IMR-90 (cell line): ENCODE data around the gene IGFBP7. TPM values are rescaled to one million over a fixed set of nuclear protein-coding genes. Genes with fewer than 3 reads are reported as not detected.

ENCODE experiments used
- ATAC-seq: fragments of 200-7000 bp; cut with Tn5 transposase; 2 replicates; pipeline ENCODE4 v1.9.1; 2020; ENCODE audit warnings: low read depth, mild to moderate bottlenecking, moderate library complexity
- BruUV-seq: library from RNA; stranded (reverse); fragments of 400-500 nt; replicated peaks from 2 replicates; lab custom pipeline; 2021; lab: Mats Ljungman, UMichigan
- CTCF ChIA-PET: fragments of 300-600 bp; formaldehyde crosslinking; extraction: SDS; loops from one replicate; lab custom pipeline; 2021; ENCODE audit warnings: antibody characterized with exemption; lab: Yijun Ruan, JAX
- POLR2A ChIA-PET: fragments of 300-600 bp; sonication (Branson Sonifier 250); formaldehyde crosslinking; loops from one replicate; lab custom pipeline; 2022; ENCODE audit warnings: antibody characterized with exemption; ENCODE audit not compliant: unreplicated experiment; lab: Charles Lee
- DNase-seq: peaks from one replicate; pipeline ENCODE4 v3.0.0; 2013
- H2AFZ ChIP-seq: replicated peaks from 2 replicates; pipeline ENCODE3; 2013; ENCODE audit warnings: low read length, mild to moderate bottlenecking; ENCODE audit not compliant: poor library complexity
- H2AK5ac ChIP-seq: 2 replicates; pipeline ENCODE4 v1.6.1; 2013; ENCODE audit warnings: low read depth, low read length, inconsistent platforms
- H2AK9ac ChIP-seq: replicated peaks from 2 replicates; pipeline ENCODE3; 2013; ENCODE audit warnings: mild to moderate bottlenecking, low read depth, low read length, moderate library complexity; ENCODE audit not compliant: poor library complexity
- H2BK120ac ChIP-seq: 2 replicates; pipeline ENCODE4 v1.6.1; 2013; ENCODE audit warnings: low read depth, low read length, inconsistent platforms
- H2BK15ac ChIP-seq: 3 replicates; pipeline ENCODE4 v1.6.1; 2013; ENCODE audit warnings: low read depth, low read length, inconsistent platforms
- H2BK20ac ChIP-seq: 2 replicates; pipeline ENCODE4 v1.6.1; 2013; ENCODE audit warnings: low read depth, mild to moderate bottlenecking, inconsistent platforms, low read length, moderate library complexity
- H2BK5ac ChIP-seq: 2 replicates; pipeline ENCODE4 v1.6.1; 2013; ENCODE audit warnings: mild to moderate bottlenecking, low read depth, low read length, inconsistent platforms; ENCODE audit not compliant: poor library complexity, severe bottlenecking
- H3K14ac ChIP-seq: replicated peaks from 2 replicates; pipeline ENCODE4 v1.6.1; 2013; ENCODE audit warnings: low read depth, low read length, inconsistent platforms
- H3K18ac ChIP-seq: 2 replicates; pipeline ENCODE4 v1.6.1; 2013; ENCODE audit warnings: low read depth, low read length, control low read depth
- H3K23ac ChIP-seq: 2 replicates; pipeline ENCODE4 v1.6.1; 2013; ENCODE audit warnings: low read depth, low read length, inconsistent platforms
- H3K27ac ChIP-seq: 2 replicates; pipeline ENCODE4 v1.5.1; 2013; ENCODE audit warnings: mild to moderate bottlenecking, control low read depth, low read length; ENCODE audit not compliant: insufficient read depth
- H3K27me3 ChIP-seq: 2 replicates; pipeline ENCODE4 v1.6.1; 2013; ENCODE audit warnings: low read length; ENCODE audit not compliant: control insufficient read depth, insufficient read depth
- H3K36me3 ChIP-seq: 2 replicates; pipeline ENCODE4 v1.6.1; 2013; ENCODE audit warnings: low read length, mixed read lengths; ENCODE audit not compliant: control insufficient read depth, insufficient read depth
- H3K4ac ChIP-seq: 2 replicates; pipeline ENCODE4 v1.6.1; 2013; ENCODE audit warnings: low read depth, low read length, inconsistent platforms
- H3K4me1 ChIP-seq: 2 replicates; pipeline ENCODE4 v1.6.1; 2013; ENCODE audit warnings: low read length, mixed read lengths; ENCODE audit not compliant: control insufficient read depth, insufficient read depth
- H3K4me2 ChIP-seq: 2 replicates; pipeline ENCODE4 v1.6.1; 2013; ENCODE audit warnings: low read depth, mild to moderate bottlenecking, control low read depth, low read length, moderate library complexity
- H3K4me3 ChIP-seq: 2 replicates; pipeline ENCODE4 v1.5.1; 2013; ENCODE audit warnings: low read depth, mild to moderate bottlenecking, control low read depth, low read length, moderate library complexity; ENCODE audit not compliant: insufficient read depth
- H3K56ac ChIP-seq: 2 replicates; pipeline ENCODE4 v1.6.1; 2013; ENCODE audit warnings: low read length, inconsistent platforms; ENCODE audit not compliant: insufficient read depth; ENCODE audit errors: extremely low read depth
- H3K79me1 ChIP-seq, 2 experiments: 2 replicates each; pipeline ENCODE4 v1.6.1; 2013; ENCODE audit warnings: low read length in 2 of 2, inconsistent platforms in 1 of 2, low read depth in 1 of 2
- H3K9ac ChIP-seq: 2 replicates; pipeline ENCODE4 v1.6.1; 2013; ENCODE audit warnings: low read depth, low read length, control low read depth
- H3K9me1 ChIP-seq: 2 replicates; pipeline ENCODE4 v1.6.1; 2013; ENCODE audit warnings: low read length, inconsistent platforms; ENCODE audit not compliant: insufficient read depth
- H3K9me3 ChIP-seq: 2 replicates; pipeline ENCODE4 v1.6.1; 2013; ENCODE audit warnings: low read length; ENCODE audit not compliant: control insufficient read depth, insufficient read depth
- H4K20me1 ChIP-seq: 2 replicates; pipeline ENCODE4 v1.6.1; 2013; ENCODE audit warnings: low read length, inconsistent platforms; ENCODE audit not compliant: insufficient read depth
- H4K5ac ChIP-seq: 2 replicates; pipeline ENCODE4 v1.6.1; 2013; ENCODE audit warnings: mild to moderate bottlenecking, low read depth, low read length, control low read depth
- H4K8ac ChIP-seq, 2 experiments: 2 replicates each; pipeline ENCODE4 v1.6.1; 2013; ENCODE audit warnings: low read depth in 2 of 2, low read length in 2 of 2, control low read depth in 1 of 2, inconsistent platforms in 1 of 2
- H4K91ac ChIP-seq: 2 replicates; pipeline ENCODE4 v1.6.1; 2013; ENCODE audit warnings: low read depth, low read length, inconsistent platforms; ENCODE audit not compliant: insufficient read depth
- BHLHE40 ChIP-seq: fragments of 150-350 bp; IDR thresholded peaks from 2 replicates; pipeline ENCODE4 v1.6.1; 2016; ENCODE audit warnings: mild to moderate bottlenecking, low read depth, low read length
- CEBPB ChIP-seq: IDR thresholded peaks from 2 replicates; pipeline ENCODE4 v1.6.1; 2012; ENCODE audit warnings: low read depth, low read length, improper control_type of control experiment
- FOS ChIP-seq: fragments of 150-350 bp; IDR thresholded peaks from 2 replicates; pipeline ENCODE4 v1.6.1; 2016; ENCODE audit warnings: low read depth, low read length
- MAFK ChIP-seq: IDR thresholded peaks from 2 replicates; pipeline ENCODE4 v1.6.1; 2012; ENCODE audit warnings: low read depth, low read length, improper control_type of control experiment
- MAZ ChIP-seq: IDR thresholded peaks from 2 replicates; pipeline ENCODE4 v1.6.1; 2012; ENCODE audit warnings: low read depth, mild to moderate bottlenecking, low read length, improper control_type of control experiment, moderate library complexity, borderline replicate concordance
- POLR2A ChIP-seq: IDR thresholded peaks from 2 replicates; pipeline ENCODE4 v1.6.1; 2012; ENCODE audit warnings: mild to moderate bottlenecking, low read depth, low read length
- SMC3 ChIP-seq: fragments of 150-350 bp; IDR thresholded peaks from 2 replicates; pipeline ENCODE4 v1.6.1; 2016; ENCODE audit warnings: low read depth, mild to moderate bottlenecking, antibody characterized with exemption, low read length, moderate library complexity
- dilution Hi-C: fragments of 300-500 bp; cut with HindIII; formaldehyde crosslinking; loops from one replicate; pipeline ENCODE4 v1.14.3; 2018; ENCODE audit warnings: low sequenced_read_pairs; ENCODE audit not compliant: unreplicated experiment
- in situ Hi-C: fragments of 300-500 bp; cut with MboI; formaldehyde crosslinking; loops from 3 replicates; pipeline ENCODE4 v1.14.3; 2019; ENCODE audit warnings: low sequenced_read_pairs, inconsistent platforms, mixed read lengths
- intact Hi-C: fragments of 100-400 bp; cut with micrococcal nuclease; formaldehyde crosslinking; loops from 2 replicates; pipeline ENCODE4 v1.10.0; 2022
- polyA plus RNA-seq, 3 experiments: library from polyadenylated mRNA; depleted of rRNA; stranded (reverse); fragments of >200 nt; gene quantifications; 2 replicates each; pipeline ENCODE4 v1.2.3, GENCODE V29; 2012; ENCODE audit warnings: low replicate concordance in 1 of 3
- total RNA-seq: library from RNA; depleted of rRNA; stranded (reverse); fragments of >200 nt; gene quantifications from 2 replicates; pipeline ENCODE4 v1.2.3, GENCODE V29; 2012
- TF ChIP-seq, protein P1 (sequence below): fragments of 150-350 bp; IDR thresholded peaks from 2 replicates; pipeline ENCODE4 v1.6.1; 2016; ENCODE audit warnings: low read depth, mild to moderate bottlenecking, low read length, moderate library complexity, borderline replicate concordance

The IGFBP7 gene
- total and polyA plus RNA-seq, 2 of the 4 experiments (the other 2 are of a cell fraction): 33.2 to 267 TPM

DNA sequence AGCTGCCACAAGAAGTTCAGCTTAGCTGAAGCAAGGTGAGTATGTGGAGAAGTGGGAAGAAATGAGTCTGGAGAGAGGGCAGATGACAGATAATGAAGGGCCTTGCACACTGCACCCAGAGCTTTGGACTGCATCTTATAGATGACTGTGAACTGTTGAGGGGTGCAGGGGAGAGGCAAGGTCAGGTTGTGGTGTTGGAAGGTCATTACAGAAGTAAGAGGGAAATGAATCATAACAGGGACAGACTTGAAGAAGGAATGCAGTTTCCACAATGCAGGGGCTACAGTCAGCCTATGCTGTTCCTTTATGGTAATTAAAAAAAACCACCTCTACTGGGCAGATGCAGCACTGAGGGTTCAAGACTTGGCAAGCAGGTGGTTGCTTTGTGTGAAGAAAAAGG is 4.8 kb upstream of the IGFBP7 start:
- H3K4ac ChIP-seq: peak overlapping the region; percentile 59
- peak overlapping the region; percentile 74; the same call in 1 of the 2 replicates for H3K14ac ChIP-seq
- CTCF ChIA-PET: interaction anchor here (0.5 kb wide), 1 partner anchor 275 kb away, joined by 3 read pairs; no protein-coding TSS in a partner anchor
- no peak for ATAC-seq
- H3K9me1 ChIP-seq: peaks cover 20% of the 10 kb centered on the region
- H3K36me3 ChIP-seq: no peaks in the 10 kb centered on the region
- no peak overlapping the region for H4K91ac ChIP-seq
- H2AFZ ChIP-seq: no peak overlapping the region
- no peaks in the 10 kb centered on the region for H3K27me3 ChIP-seq
- H3K9me3 ChIP-seq: no peaks in the 10 kb centered on the region
- no peaks in the 10 kb centered on the region for H4K20me1 ChIP-seq
- H3K18ac ChIP-seq: no peak overlapping the region; the same call in 1 of the 2 replicates
- no peak overlapping the region for H3K23ac ChIP-seq
- dilution Hi-C loops: no loop called here
- H2AK5ac ChIP-seq: peak overlapping the region; percentile 72; the same call in 1 of the 2 replicates
- H3K27ac ChIP-seq: no peak overlapping the region
- intact Hi-C loops: loop anchor here (5.0 kb wide), 1 partner anchor 48 kb away; no protein-coding TSS in a partner anchor
- H4K5ac ChIP-seq: no peak overlapping the region
- no peak overlapping the region for H3K4me3 ChIP-seq
- H3K9ac ChIP-seq: no peak overlapping the region
- H2BK15ac ChIP-seq: peak overlapping the region; percentile 12; the same call in 1 of the 3 replicates
- no peak overlapping the region for H3K4me2 ChIP-seq
- no TSS peak for BruUV-seq
- no peak overlapping the region for H2BK5ac ChIP-seq
- H2BK20ac ChIP-seq: peak overlapping the region; percentile 13; the same call in 1 of the 2 replicates
- in situ Hi-C loops: no loop called here
- H3K56ac ChIP-seq: no peak overlapping the region
- no peak for TF ChIP-seq POLR2A
- TF ChIP-seq CEBPB: no peak
- TF ChIP-seq FOS: no peak
- TF ChIP-seq SMC3: 0 out of 2 replicates have a peak, but pooled peaks have one; percentile 7
- TF ChIP-seq, protein P1, sequence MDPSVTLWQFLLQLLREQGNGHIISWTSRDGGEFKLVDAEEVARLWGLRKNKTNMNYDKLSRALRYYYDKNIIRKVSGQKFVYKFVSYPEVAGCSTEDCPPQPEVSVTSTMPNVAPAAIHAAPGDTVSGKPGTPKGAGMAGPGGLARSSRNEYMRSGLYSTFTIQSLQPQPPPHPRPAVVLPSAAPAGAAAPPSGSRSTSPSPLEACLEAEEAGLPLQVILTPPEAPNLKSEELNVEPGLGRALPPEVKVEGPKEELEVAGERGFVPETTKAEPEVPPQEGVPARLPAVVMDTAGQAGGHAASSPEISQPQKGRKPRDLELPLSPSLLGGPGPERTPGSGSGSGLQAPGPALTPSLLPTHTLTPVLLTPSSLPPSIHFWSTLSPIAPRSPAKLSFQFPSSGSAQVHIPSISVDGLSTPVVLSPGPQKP: no peak
- peak; percentile 24; the same call in 1 of the 2 replicates for TF ChIP-seq BHLHE40
- TF ChIP-seq MAFK: no peak
- TF ChIP-seq MAZ: no peak
- DNase-seq: peak; percentile 75
- POLR2A ChIA-PET: no interaction called here
- H2AK9ac ChIP-seq: peak overlapping the region; percentile 73
- H3K79me1 ChIP-seq: peaks cover 3 to 5% of the 10 kb centered on the region in 2 experiments; a peak in 1 of 4 replicates
- H3K4me1 ChIP-seq: peaks cover 16% of the 10 kb centered on the region
- H4K8ac ChIP-seq: no peak overlapping the region
- peak overlapping the region; percentile 61 for H2BK120ac ChIP-seq
